Stomach (tissue), 9 donors: ENCODE data around the gene RNH1. TPM values are rescaled to one million over a fixed set of nuclear protein-coding genes. Genes with fewer than 3 reads are reported as not detected.

Experiments
- DNase-seq, 2 donors: peaks; one replicate each; pipeline versions ENCODE4 v3.0.0 to v3.0.0-alpha.2; 2013 to 2019
- H3K27ac ChIP-seq, 5 donors: fragments of 200-600 bp in 4 of 5; sonication (generic) in 4 of 5; one replicate each; pipeline ENCODE4 v1.5.1; 2013 to 2019; ENCODE audit warnings: mild to moderate bottlenecking in 1 of 5, moderate library complexity in 1 of 5
- H3K27me3 ChIP-seq, 3 donors: fragments of 200-600 bp; sonication (generic); one replicate each; pipeline ENCODE4 v1.5.1; 2017 to 2019; ENCODE audit warnings: mixed run types in 1 of 3
- H3K36me3 ChIP-seq, 4 donors: fragments of 200-600 bp; sonication (generic); 1 replicate in 3 of 4; 2 replicates in 1 of 4; pipeline ENCODE4 v1.5.1; 2016 to 2019
- H3K4me1 ChIP-seq, 4 donors: fragments of 200-600 bp; sonication (generic); one replicate each; pipeline ENCODE4 v1.5.1; 2016 to 2019
- H3K4me3 ChIP-seq, 4 donors: fragments of 200-600 bp; sonication (generic) in 3 of 4; one replicate each; pipeline ENCODE4 v1.5.1; 2016 to 2019; ENCODE audit warnings: mild to moderate bottlenecking in 1 of 4
- H3K9me3 ChIP-seq, 4 donors: fragments of 200-600 bp; sonication (generic); one replicate each; pipeline ENCODE4 v1.5.1; 2016 to 2019
- EP300 ChIP-seq: sonication (generic); formaldehyde crosslinking; IDR thresholded peaks from one replicate; pipeline ENCODE4 v1.6.1; 2017; ENCODE audit warnings: antibody characterized with exemption
- POLR2A ChIP-seq, 4 donors: fragments of 450-650 bp; IDR thresholded peaks; one replicate each; pipeline ENCODE4 v1.6.1; 2016; ENCODE audit warnings: antibody characterized with exemption in 4 of 4, control low read depth in 2 of 4, mild to moderate bottlenecking in 1 of 4, moderate library complexity in 1 of 4
- POLR2AphosphoS5 ChIP-seq, 3 donors: sonication (generic); formaldehyde crosslinking; IDR thresholded peaks; one replicate each; pipeline ENCODE4 v1.6.1; 2016; ENCODE audit warnings: antibody characterized with exemption in 3 of 3
- WGBS, 5 donors: extraction: QIAGEN DNeasy Blood & Tissue Kit in 3 of 5; methylation state at CpG; one replicate each; pipeline versions ENCODE4 v1.1.5 to v1.1.7; 2013 to 2018; 5-methylcytosine and 5-hydroxymethylcytosine counted together
- intact Hi-C: fragments of 100-400 bp; cut with DNase I; formaldehyde crosslinking; loops from one replicate; pipeline ENCODE4 v1.15.1; 2023; ENCODE audit warnings: low total_unique reads
- polyA plus RNA-seq, 3 donors: library from polyadenylated mRNA; stranded (reverse); fragments of 200-250 nt; gene quantifications; one replicate each; pipeline ENCODE4 v1.2.3, GENCODE V29; 2013
- total RNA-seq, 5 donors: library from RNA; depleted of rRNA; stranded (reverse); fragments of >200 nt; gene quantifications; one replicate each; pipeline versions ENCODE4 v1.1.0 to v1.2.3, GENCODE V29; 2014 to 2016
- TF ChIP-seq, protein P1 (sequence below), 7 experiments: fragments of 450-650 bp in 4 of 7; fragments of 200-600 bp in 3 of 7; sonication (generic) in 3 of 7; IDR thresholded peaks; one replicate each; pipeline ENCODE4 v1.5.1; 2016 to 2019; ENCODE audit warnings: antibody characterized with exemption in 7 of 7, control low read depth in 2 of 7, mild to moderate bottlenecking in 1 of 7
- donor health status: healthy with polysubstance abuse.
- donor health status: Bipolar disorder and iron deficiency.
- donor health status: healthy.

The RNH1 gene
- total and polyA plus RNA-seq, 8 donors: 61.3 to 260 (median 134) TPM

DNA sequence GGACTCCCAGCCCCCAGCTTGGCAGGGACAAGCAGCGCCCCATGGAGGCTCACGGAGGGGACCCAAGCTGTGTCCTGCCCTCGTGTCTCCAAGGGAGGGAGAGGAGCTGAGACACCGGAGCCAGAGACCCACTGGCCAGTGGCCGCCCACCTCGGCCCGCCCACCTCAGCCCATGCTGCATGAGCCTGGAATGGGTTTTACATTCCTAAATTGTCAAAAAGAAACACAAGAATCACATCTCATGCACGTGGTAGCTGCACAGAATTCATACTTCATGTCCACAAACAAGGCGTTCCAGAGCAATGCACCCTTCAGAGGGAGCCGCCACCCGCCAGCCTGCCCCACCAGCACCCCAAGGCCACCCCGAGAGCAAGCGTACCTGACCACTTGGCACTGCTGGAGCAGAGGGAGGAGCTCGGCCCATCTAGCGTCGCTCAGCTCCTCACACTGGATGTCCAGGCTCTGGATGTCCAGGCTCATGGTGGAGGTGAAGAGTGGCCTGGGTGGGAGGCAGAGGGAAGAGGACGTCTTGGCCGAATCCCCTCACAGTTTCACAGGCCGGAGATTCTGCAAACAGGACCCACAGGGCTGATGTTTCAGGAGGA lies 5.3 kb downstream of the RNH1 start:
- intact Hi-C loops: no loop called here
- Histone ChIP-seq H3K9me3 (no peaks in the 10 kb centered on the region), H3K4me1 (peaks cover 29 to 48% (median 44%) of the 10 kb centered on the region in 4 donors), H3K36me3 (peaks cover 51 to 55% (median 53%) of the 10 kb centered on the region in 4 donors), H3K4me3 (no peak overlapping the region), H3K27ac (peak overlapping the region in 2 of 5 donors; percentile 98 to 100), H3K27me3 (no peaks in the 10 kb centered on the region)
- DNase-seq: no peak
- WGBS, 5 donors: 84 to 88% (median 88%) methylated on average over 14 to 19 of the region's 19 CpGs
- no peak for TF ChIP-seq POLR2A (IDR thresholded peaks at IDR 0.05)
- TF ChIP-seq, protein P1, sequence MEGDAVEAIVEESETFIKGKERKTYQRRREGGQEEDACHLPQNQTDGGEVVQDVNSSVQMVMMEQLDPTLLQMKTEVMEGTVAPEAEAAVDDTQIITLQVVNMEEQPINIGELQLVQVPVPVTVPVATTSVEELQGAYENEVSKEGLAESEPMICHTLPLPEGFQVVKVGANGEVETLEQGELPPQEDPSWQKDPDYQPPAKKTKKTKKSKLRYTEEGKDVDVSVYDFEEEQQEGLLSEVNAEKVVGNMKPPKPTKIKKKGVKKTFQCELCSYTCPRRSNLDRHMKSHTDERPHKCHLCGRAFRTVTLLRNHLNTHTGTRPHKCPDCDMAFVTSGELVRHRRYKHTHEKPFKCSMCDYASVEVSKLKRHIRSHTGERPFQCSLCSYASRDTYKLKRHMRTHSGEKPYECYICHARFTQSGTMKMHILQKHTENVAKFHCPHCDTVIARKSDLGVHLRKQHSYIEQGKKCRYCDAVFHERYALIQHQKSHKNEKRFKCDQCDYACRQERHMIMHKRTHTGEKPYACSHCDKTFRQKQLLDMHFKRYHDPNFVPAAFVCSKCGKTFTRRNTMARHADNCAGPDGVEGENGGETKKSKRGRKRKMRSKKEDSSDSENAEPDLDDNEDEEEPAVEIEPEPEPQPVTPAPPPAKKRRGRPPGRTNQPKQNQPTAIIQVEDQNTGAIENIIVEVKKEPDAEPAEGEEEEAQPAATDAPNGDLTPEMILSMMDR (IDR thresholded peaks at IDR 0.05): no peak
- no peak for TF ChIP-seq EP300
- no peak for TF ChIP-seq POLR2AphosphoS5 (IDR thresholded peaks at IDR 0.05)

DNA sequence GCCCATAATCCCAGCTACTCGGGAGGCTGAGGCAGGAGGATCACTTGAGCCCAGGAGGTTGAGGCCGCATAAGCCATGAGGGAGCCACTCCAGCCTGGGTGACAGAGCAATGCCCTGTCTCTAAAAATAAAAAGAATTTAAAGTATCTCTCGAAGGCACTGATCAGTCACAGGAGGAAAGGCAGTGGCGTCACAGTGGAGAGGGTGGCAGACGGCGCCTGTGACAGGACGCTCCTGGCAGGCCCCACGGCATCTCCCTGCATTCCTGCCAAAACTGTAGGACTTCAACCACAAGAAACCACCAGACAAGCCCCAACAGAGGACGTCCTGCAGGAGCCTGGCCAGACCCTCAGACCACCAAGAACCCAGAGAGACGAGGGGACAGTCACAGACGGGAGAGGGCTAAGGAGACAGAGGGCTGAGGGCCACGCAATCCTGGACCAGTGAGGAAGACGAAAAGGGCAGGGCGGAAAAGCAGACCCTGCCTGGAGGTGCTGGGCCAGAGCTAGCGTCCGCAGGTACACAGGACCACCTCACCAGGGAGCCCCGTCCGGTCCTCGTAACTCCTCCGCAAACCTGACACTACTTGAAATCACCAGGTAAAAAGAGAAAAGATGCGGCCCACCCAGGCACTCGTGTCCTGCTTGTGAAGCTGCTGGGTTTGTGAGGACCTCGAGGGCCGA lies 5.9 kb downstream of the RNH1 start:
- H3K9me3 ChIP-seq: no peaks in the 10 kb centered on the region
- DNase-seq: no peak
- no peaks in the 10 kb centered on the region for H3K27me3 ChIP-seq
- H3K4me3 ChIP-seq: no peak overlapping the region
- TF ChIP-seq POLR2A (IDR thresholded peaks at IDR 0.05) (no peak), EP300 (no peak), POLR2AphosphoS5 (IDR thresholded peaks at IDR 0.05) (no peak)
- TF ChIP-seq, protein P1 (IDR thresholded peaks at IDR 0.05): no peak
- intact Hi-C loops: no loop called here
- peaks cover 28 to 48% (median 43%) of the 10 kb centered on the region in 4 donors for H3K4me1 ChIP-seq
- H3K27ac ChIP-seq: no peak overlapping the region
- 93 to 96% (median 94%) methylated on average over 24 of the region's 24 CpGs for WGBS, 5 donors
- H3K36me3 ChIP-seq: peaks cover 56 to 62% (median 60%) of the 10 kb centered on the region in 4 donors

DNA sequence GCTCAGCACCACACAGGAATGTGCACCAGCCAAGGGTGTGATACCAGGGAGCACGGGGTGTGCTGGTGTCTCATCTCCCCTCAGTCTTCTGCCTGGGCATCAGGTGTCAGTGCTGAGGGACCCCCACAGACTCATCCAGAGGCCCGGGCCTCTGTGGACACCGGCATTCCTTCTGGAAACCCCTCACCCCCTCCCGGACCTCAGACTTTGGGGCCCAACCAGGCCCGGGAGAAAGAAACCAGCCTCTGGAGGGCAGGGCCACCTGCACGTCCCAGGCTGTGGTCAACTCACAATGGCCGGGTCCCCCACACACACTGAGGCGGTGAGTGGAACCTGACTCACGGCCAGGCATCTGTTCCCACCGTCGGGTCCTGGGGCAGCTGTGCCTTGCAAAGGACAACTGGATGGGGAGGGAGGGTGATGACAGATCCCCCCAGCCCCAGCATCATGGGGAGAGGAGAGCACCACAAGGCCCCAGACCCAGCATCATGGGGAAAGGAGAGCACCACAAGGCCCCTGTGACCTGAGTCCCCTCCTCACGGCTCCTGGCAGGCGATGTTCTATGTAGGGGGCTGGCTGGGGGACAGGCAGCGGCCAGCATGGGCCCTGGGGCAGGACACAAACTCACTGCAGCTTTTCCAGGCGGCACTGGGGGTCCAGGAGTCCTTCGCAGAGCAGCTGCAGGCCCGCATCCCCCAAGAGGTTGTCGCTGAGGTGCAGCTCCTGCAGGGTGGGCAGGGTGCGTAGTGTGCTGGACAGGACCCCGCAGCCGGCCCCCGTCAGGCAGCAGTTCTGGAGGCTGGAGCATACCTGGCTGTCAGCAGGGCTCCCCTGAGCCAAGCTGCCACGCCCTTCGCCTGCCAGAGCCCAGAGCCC lies 7.6 kb downstream of the RNH1 start:
- Histone ChIP-seq H3K4me1 (peaks cover 11 to 31% (median 26%) of the 10 kb centered on the region in 4 donors), H3K36me3 (peaks cover 72 to 79% (median 77%) of the 10 kb centered on the region in 4 donors), H3K27me3 (no peaks in the 10 kb centered on the region), H3K27ac (no peak overlapping the region), H3K9me3 (no peaks in the 10 kb centered on the region), H3K4me3 (no peak overlapping the region)
- WGBS, 5 donors: 88 to 96% (median 94%) methylated on average over 8 to 24 of the region's 24 CpGs
- no peak for DNase-seq
- intact Hi-C loops: no loop called here
- TF ChIP-seq POLR2A (IDR thresholded peaks at IDR 0.05) (no peak), EP300 (no peak), POLR2AphosphoS5 (IDR thresholded peaks at IDR 0.05) (no peak)
- TF ChIP-seq, protein P1 (IDR thresholded peaks at IDR 0.05): no peak
